GM12878 (cell line): ENCODE measurements around the gene RALGAPA1. TPM values are rescaled to one million over a fixed set of nuclear protein-coding genes. Genes with fewer than 3 reads are reported as not detected.

Experiments used
- ATAC-seq: fragments of 200-7000 bp; cut with Tn5 transposase; 3 replicates; pipeline ENCODE4 v1.9.1; 2020; ENCODE audit warnings: mild to moderate bottlenecking, moderate library complexity
- BruUV-seq: library from RNA; stranded (reverse); fragments of 400-500 nt; replicated peaks from 2 replicates; lab custom pipeline; 2021; lab: Mats Ljungman, UMichigan
- CTCF ChIA-PET: fragments of 300-600 bp; sonication (Branson Sonifier 250); formaldehyde crosslinking; extraction: SDS; loops from one replicate; lab custom pipeline; 2021; ENCODE audit warnings: inconsistent platforms; lab: Yijun Ruan, JAX
- POLR2A ChIA-PET: fragments of 350-600 bp; formaldehyde crosslinking; extraction: SDS; loops from one replicate; lab custom pipeline; 2021; ENCODE audit warnings: inconsistent platforms; lab: Charles Lee
- RAD21 ChIA-PET: fragments of 300-600 bp; sonication (Branson Sonifier 250); formaldehyde crosslinking; loops from one replicate; lab custom pipeline; 2023; ENCODE audit warnings: antibody characterized with exemption; ENCODE audit not compliant: unreplicated experiment; lab: Charles Lee
- SMC1A ChIA-PET: fragments of 300-600 bp; sonication (Branson Sonifier 250); formaldehyde crosslinking; loops from one replicate; lab custom pipeline; 2023; ENCODE audit not compliant: unreplicated experiment, uncharacterized antibody; lab: Charles Lee
- DNase-seq: peaks from one replicate; pipeline ENCODE4 v3.0.0-alpha.2; 2011; ENCODE audit warnings: low read depth, low spot score
- FAIRE-seq: peaks from 3 replicates; lab custom pipeline; 2011; peaks lifted over from hg19 to GRCh38; lab: Jason Lieb, UNC
- H2AFZ ChIP-seq: 2 replicates; pipeline ENCODE4 v1.6.0; 2011; ENCODE audit warnings: low read depth, low read length, control low read depth; ENCODE audit not compliant: control insufficient read depth
- H3K27ac ChIP-seq: 2 replicates; pipeline ENCODE4 v1.5.1; 2011; ENCODE audit warnings: control low read depth; ENCODE audit not compliant: control insufficient read depth, insufficient read depth
- H3K27me3 ChIP-seq, 2 experiments: replicated peaks in 1 of 2; 2 replicates each; pipeline versions ENCODE4 v1.6.0 to v1.6.1; 2011; ENCODE audit warnings: low read length in 1 of 2; ENCODE audit not compliant: control insufficient read depth in 2 of 2, insufficient read depth in 2 of 2
- H3K36me3 ChIP-seq, 2 experiments: 2 replicates each; pipeline ENCODE4 v1.5.1; 2011; ENCODE audit warnings: low read length in 1 of 2; ENCODE audit not compliant: control insufficient read depth in 2 of 2, insufficient read depth in 2 of 2
- H3K4me1 ChIP-seq: 2 replicates; pipeline ENCODE4 v1.6.1; 2011; ENCODE audit warnings: mild to moderate bottlenecking, low read length, moderate library complexity, mixed read lengths; ENCODE audit not compliant: control insufficient read depth, insufficient read depth
- H3K4me2 ChIP-seq: 2 replicates; pipeline ENCODE4 v1.6.0; 2011; ENCODE audit warnings: control low read depth; ENCODE audit not compliant: control insufficient read depth, insufficient read depth
- H3K4me3 ChIP-seq: fragments of 200-600 bp; sonication (generic); 2 replicates; pipeline ENCODE4 v1.5.1; 2016
- H3K79me2 ChIP-seq: 2 replicates; pipeline ENCODE4 v1.6.0; 2011; ENCODE audit warnings: low read length; ENCODE audit not compliant: control insufficient read depth, insufficient read depth
- H3K9ac ChIP-seq: 2 replicates; pipeline ENCODE4 v1.8.0; 2011; ENCODE audit warnings: low read length, control low read depth, mixed read lengths; ENCODE audit not compliant: control insufficient read depth, insufficient read depth
- H3K9me3 ChIP-seq: replicated peaks from 3 replicates; pipeline ENCODE4 v1.5.1; 2011; ENCODE audit warnings: mild to moderate bottlenecking, low read length; ENCODE audit not compliant: control insufficient read depth, insufficient read depth
- H4K20me1 ChIP-seq: 2 replicates; pipeline ENCODE4 v1.6.0; 2011; ENCODE audit not compliant: control insufficient read depth, insufficient read depth
- BRCA1 ChIP-seq: IDR thresholded peaks from 2 replicates; pipeline ENCODE4 v1.6.1; 2011; ENCODE audit warnings: low read depth, low read length, improper control_type of control experiment
- CREB1 ChIP-seq: IDR thresholded peaks from 2 replicates; pipeline ENCODE4 v1.6.1; 2012; ENCODE audit warnings: low read depth, mild to moderate bottlenecking, inconsistent platforms
- FOS ChIP-seq: IDR thresholded peaks from 3 replicates; pipeline ENCODE4 v1.6.1; 2011; ENCODE audit warnings: borderline replicate concordance; ENCODE audit not compliant: insufficient read length; ENCODE audit errors: extremely low read depth
- FOXK2 ChIP-seq: fragments of 450-650 bp; IDR thresholded peaks from 2 replicates; pipeline ENCODE4 v1.6.1; 2017; ENCODE audit warnings: mild to moderate bottlenecking, moderate library complexity
- MEF2A ChIP-seq: IDR thresholded peaks from 2 replicates; pipeline ENCODE4 v1.6.1; 2011; ENCODE audit warnings: low read depth, mild to moderate bottlenecking, low read length, moderate library complexity; ENCODE audit not compliant: insufficient read depth
- NRF1 ChIP-seq: conservative IDR thresholded peaks from 2 replicates; pipeline ENCODE4 v1.6.1; 2011; ENCODE audit warnings: mild to moderate bottlenecking, low read depth, low read length, improper control_type of control experiment
- POLR2AphosphoS2 ChIP-seq: IDR thresholded peaks from 2 replicates; pipeline ENCODE4 v1.6.1; 2011; ENCODE audit warnings: low read depth, mild to moderate bottlenecking, low read length, improper control_type of control experiment, moderate library complexity
- PRDM15 ChIP-seq: fragments of 450-650 bp; formaldehyde crosslinking; IDR thresholded peaks from 2 replicates; pipeline ENCODE4 v1.4.0; 2020; ENCODE audit warnings: mild to moderate bottlenecking, moderate library complexity
- RFX5 ChIP-seq: IDR thresholded peaks from 2 replicates; pipeline ENCODE4 v1.6.1; 2011; ENCODE audit warnings: low read depth, low read length, improper control_type of control experiment
- SPI1 ChIP-seq: IDR thresholded peaks from 2 replicates; pipeline ENCODE4 v1.6.1; 2011; ENCODE audit warnings: low read depth, mild to moderate bottlenecking, low read length, moderate library complexity, borderline replicate concordance; ENCODE audit not compliant: insufficient read depth
- TAF1 ChIP-seq: IDR thresholded peaks from 2 replicates; pipeline ENCODE4 v1.6.1; 2011; ENCODE audit warnings: mild to moderate bottlenecking, low read depth, low read length, borderline replicate concordance
- ZBTB11 ChIP-seq: fragments of 450-650 bp; formaldehyde crosslinking; IDR thresholded peaks from 2 replicates; pipeline ENCODE4 v1.5.0; 2022; ENCODE audit warnings: mild to moderate bottlenecking, missing genetic modification characterization
- ZNF217 ChIP-seq: fragments of 450-650 bp; IDR thresholded peaks from 2 replicates; pipeline ENCODE4 v1.6.1; 2017; ENCODE audit warnings: antibody characterized with exemption, mild to moderate bottlenecking
- ZNF24 ChIP-seq: fragments of 450-650 bp; IDR thresholded peaks from 2 replicates; pipeline ENCODE4 v1.6.1; 2017; ENCODE audit warnings: antibody characterized with exemption, mild to moderate bottlenecking
- WGBS: methylation state at CpG from one replicate; pipeline ENCODE4 v1.1.6; 2016; ENCODE audit warnings: low lambda C conversion rate; ENCODE audit not compliant: insufficient replicate concordance, insufficient coverage; ENCODE audit errors: missing lambda C conversion rate; 5-methylcytosine and 5-hydroxymethylcytosine counted together
- in situ Hi-C: fragments of 300-500 bp; cut with MboI; formaldehyde crosslinking; loops from 9 replicates; pipeline ENCODE4 v1.14.3; 2018; ENCODE audit warnings: mixed read lengths
- intact Hi-C: fragments of 100-400 bp; cut with micrococcal nuclease; formaldehyde crosslinking; loops from one replicate; pipeline ENCODE4 v1.14.2; 2022; ENCODE audit not compliant: unreplicated experiment
- polyA plus RNA-seq, 11 experiments: library from polyadenylated mRNA; depleted of rRNA in 4 of 11; unstranded in 6 of 11; stranded (reverse) in 5 of 11; fragments of >200 nt; fragmentation: Nextera tagmentation in 4 of 11; fragmentation: Illumina TruSeq in 1 of 11; extraction: Ambion mirVana in 4 of 11; extraction: Trizol in 1 of 11; gene quantifications; 1 replicate in 1 of 11; 2 replicates in 10 of 11; pipeline versions ENCODE4 v1.2.1 to v1.2.3, GENCODE V29; 2011 to 2016; ENCODE audit warnings: inconsistent platforms in 2 of 11, missing spikeins in 2 of 11, low read depth in 1 of 11
- total RNA-seq, 4 experiments: library from RNA; depleted of rRNA in 3 of 4; stranded (reverse); fragments of >200 nt in 3 of 4; fragmentation: Illumina TruSeq in 1 of 4; extraction: Trizol in 1 of 4; gene quantifications; 2 replicates each; pipeline versions ENCODE4 v1.2.1 to v1.2.3, GENCODE V29; 2013 to 2021

RALGAPA1 gene
- total and polyA plus RNA-seq, 10 of the 15 experiments (the other 5 are each of a cell fraction or from before 2014, with no cell fraction given): 5.6 to 26.7 (median 14.7) TPM

- TF ChIP-seq BRCA1: no peak
These were observed 305.4 kb downstream of the RALGAPA1 start (continued) for GRCh38 chr14:35503646-35504045.

GRCh38 chr14:35499180-35499579 is 309.9 kb downstream of the RALGAPA1 start:
- H3K27ac ChIP-seq: no peak overlapping the region
- no peak overlapping the region for H3K9ac ChIP-seq
- BruUV-seq: no TSS peak
- H4K20me1 ChIP-seq: no peaks in the 10 kb centered on the region
- ChIA-PET RAD21 (no interaction called here), POLR2A (interaction anchor here (0.6 kb wide), 1 partner anchor 28 kb away, joined by 4 read pairs; no protein-coding TSS in a partner anchor), CTCF (no interaction called here), SMC1A (interaction anchor here (0.6 to 0.9 kb wide), 2 partner anchors 32 to 349 kb away, joined by 3 read pairs; no protein-coding TSS in a partner anchor)
- no peaks in the 10 kb centered on the region for H3K27me3 ChIP-seq
- no peak overlapping the region for H3K4me3 ChIP-seq
- ATAC-seq (no peak), FAIRE-seq (no peak), DNase-seq (no peak)
- H3K9me3 ChIP-seq: no peaks in the 10 kb centered on the region
- WGBS: 19% methylated on average over 2 of the region's 2 CpGs
- in situ Hi-C loops (no loop called here), intact Hi-C loops (no loop called here)
- no peak overlapping the region for H2AFZ ChIP-seq
- no peaks in the 10 kb centered on the region for H3K36me3 ChIP-seq
- H3K4me1 ChIP-seq: no peaks in the 10 kb centered on the region
- H3K79me2 ChIP-seq: no peaks in the 10 kb centered on the region
- H3K4me2 ChIP-seq: no peak overlapping the region
- TF ChIP-seq MEF2A: no peak
- no peak for TF ChIP-seq ZNF217
- no peak for TF ChIP-seq NRF1
- no peak for TF ChIP-seq TAF1
- no peak for TF ChIP-seq FOXK2
- no peak for TF ChIP-seq SPI1
- TF ChIP-seq ZBTB11: no peak
- no peak for TF ChIP-seq POLR2AphosphoS2
- TF ChIP-seq CREB1: no peak
- TF ChIP-seq PRDM15 (CRISPR knock-in tag): no peak
- TF ChIP-seq RFX5: no peak
- TF ChIP-seq FOS: no peak
- no peak for TF ChIP-seq ZNF24
